Esophagus muscularis mucosa (tissue), 4 donors: ENCODE data around the gene ABCB7.

ENCODE experiments used
- EP300 ChIP-seq: sonication (generic); formaldehyde crosslinking; IDR thresholded peaks from one replicate; pipeline ENCODE4 v1.6.1; 2017; ENCODE audit warnings: antibody characterized with exemption
- POLR2AphosphoS5 ChIP-seq, 2 donors: sonication (generic); formaldehyde crosslinking; IDR thresholded peaks; one replicate each; pipeline ENCODE4 v1.6.1; 2017; ENCODE audit warnings: antibody characterized with exemption in 2 of 2
- TF ChIP-seq, protein P1 (sequence below), 3 experiments: fragments of 200-600 bp in 2 of 3; fragments of 450-650 bp in 1 of 3; sonication (generic) in 2 of 3; IDR thresholded peaks; one replicate each; pipeline ENCODE4 v1.5.1; 2017 to 2019; ENCODE audit warnings: antibody characterized with exemption in 3 of 3, mild to moderate bottlenecking in 2 of 3, moderate library complexity in 1 of 3

GRCh38 chrX:75154871-75155270, 1.2 kb downstream of the ABCB7 start:
- TF ChIP-seq, protein P1, sequence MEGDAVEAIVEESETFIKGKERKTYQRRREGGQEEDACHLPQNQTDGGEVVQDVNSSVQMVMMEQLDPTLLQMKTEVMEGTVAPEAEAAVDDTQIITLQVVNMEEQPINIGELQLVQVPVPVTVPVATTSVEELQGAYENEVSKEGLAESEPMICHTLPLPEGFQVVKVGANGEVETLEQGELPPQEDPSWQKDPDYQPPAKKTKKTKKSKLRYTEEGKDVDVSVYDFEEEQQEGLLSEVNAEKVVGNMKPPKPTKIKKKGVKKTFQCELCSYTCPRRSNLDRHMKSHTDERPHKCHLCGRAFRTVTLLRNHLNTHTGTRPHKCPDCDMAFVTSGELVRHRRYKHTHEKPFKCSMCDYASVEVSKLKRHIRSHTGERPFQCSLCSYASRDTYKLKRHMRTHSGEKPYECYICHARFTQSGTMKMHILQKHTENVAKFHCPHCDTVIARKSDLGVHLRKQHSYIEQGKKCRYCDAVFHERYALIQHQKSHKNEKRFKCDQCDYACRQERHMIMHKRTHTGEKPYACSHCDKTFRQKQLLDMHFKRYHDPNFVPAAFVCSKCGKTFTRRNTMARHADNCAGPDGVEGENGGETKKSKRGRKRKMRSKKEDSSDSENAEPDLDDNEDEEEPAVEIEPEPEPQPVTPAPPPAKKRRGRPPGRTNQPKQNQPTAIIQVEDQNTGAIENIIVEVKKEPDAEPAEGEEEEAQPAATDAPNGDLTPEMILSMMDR (IDR thresholded peaks at IDR 0.05), result no peak
- TF ChIP-seq POLR2AphosphoS5 (IDR thresholded peaks at IDR 0.05) (no peak), EP300 (no peak)
